Measurements from ENCODE around the gene PRKAG2.

Gene PRKAG2

DNA sequence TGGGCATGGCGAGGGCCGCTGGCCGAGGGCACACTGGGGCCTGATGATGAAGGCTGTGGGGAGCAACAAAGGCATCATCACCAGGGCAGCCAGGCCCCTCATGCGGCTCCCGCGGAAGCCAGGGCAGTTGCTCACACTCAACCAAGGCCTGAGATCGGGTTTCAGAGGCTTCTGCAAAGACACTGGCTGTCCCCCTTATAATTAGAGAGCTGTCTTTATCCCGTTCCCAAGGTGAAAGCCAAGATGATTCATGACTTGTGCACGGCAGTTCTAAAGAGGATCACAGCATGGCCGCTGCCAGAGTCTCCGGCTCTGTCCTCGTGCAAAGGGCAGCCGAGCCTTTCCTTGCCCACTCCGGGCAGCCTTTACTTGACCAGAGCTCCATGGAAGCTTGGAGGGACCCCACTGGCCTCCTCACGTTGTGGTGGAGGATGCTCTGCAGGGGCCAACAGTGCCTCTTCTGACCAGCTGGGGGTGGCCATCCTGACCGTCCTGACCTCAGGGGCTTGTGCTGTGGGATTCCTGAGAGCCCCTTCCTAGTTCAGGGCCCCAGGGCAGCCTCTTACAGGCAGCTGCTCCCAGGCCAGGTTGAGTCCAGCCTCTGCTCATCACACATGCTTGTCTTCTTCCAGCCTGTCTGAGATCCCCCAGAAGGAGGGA is 82.3 kb downstream of the PRKAG2 start:
- no peak overlapping the region for H3K4me3 ChIP-seq (replicated peaks in 1 of 2; ENCODE audit: low read depth in 2 of 2, low read length in 2 of 2)
- TF ChIP-seq, protein P1, sequence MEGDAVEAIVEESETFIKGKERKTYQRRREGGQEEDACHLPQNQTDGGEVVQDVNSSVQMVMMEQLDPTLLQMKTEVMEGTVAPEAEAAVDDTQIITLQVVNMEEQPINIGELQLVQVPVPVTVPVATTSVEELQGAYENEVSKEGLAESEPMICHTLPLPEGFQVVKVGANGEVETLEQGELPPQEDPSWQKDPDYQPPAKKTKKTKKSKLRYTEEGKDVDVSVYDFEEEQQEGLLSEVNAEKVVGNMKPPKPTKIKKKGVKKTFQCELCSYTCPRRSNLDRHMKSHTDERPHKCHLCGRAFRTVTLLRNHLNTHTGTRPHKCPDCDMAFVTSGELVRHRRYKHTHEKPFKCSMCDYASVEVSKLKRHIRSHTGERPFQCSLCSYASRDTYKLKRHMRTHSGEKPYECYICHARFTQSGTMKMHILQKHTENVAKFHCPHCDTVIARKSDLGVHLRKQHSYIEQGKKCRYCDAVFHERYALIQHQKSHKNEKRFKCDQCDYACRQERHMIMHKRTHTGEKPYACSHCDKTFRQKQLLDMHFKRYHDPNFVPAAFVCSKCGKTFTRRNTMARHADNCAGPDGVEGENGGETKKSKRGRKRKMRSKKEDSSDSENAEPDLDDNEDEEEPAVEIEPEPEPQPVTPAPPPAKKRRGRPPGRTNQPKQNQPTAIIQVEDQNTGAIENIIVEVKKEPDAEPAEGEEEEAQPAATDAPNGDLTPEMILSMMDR (IDR thresholded peaks at IDR 0.05; ENCODE audit: low read depth, low read length) = no peak
- DNase-seq (ENCODE audit: low read depth in 2 of 2) = no peak

DNA sequence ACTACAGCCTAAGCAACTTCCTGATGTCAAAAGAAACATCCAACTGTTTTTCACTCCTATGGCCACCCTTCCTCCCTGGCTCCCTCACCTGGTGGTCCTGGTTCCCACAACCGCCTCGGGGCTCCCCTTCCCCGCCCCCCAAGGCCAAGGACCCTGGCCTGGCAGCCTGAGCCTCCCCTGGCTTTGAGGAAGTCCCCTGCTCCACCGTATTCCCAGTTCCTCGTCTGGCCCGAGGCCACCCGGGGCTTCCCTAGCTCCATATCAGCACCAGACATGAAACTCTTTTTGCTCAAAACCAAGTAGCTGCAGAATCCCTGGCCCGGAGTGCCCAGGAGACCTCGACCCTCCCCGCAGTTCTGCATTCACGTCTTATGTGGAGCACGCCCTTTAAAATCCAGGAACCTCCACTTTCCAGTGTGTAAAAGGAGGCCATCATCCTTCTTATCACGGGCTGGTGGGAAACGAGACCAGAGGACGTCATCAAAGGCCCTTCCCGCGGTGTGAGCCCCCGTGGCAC is 82.9 kb downstream of the PRKAG2 start:
- TF ChIP-seq, protein P1 (IDR thresholded peaks at IDR 0.05; ENCODE audit: low read depth, low read length) = no peak
- DNase-seq (ENCODE audit: low read depth in 2 of 2) = no peak

DNA sequence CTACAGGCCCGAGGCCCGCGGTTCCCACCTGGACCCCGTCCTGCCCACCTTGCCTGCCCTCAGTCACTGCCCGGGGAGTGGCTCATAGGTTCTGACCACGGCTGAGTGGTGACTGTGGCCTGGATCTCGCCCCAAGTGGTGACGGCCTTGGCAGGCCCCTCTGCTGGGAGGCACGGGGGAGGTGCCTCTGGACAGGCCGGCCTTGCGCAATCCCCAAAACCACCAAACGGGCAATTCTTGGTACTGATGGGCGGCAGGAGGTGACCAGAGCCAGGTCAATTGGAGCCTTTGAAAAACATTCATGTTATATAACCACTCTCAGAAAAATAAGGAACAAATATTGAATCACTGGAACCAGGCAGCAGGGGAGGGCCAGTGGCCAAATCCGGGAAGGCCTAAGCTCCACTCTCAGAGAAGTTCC is 83.4 kb downstream of the PRKAG2 start:
- H3K4me3 ChIP-seq (replicated peaks in 1 of 2; ENCODE audit: low read depth in 2 of 2, low read length in 2 of 2) = no peak overlapping the region
- TF ChIP-seq, protein P1 (IDR thresholded peaks at IDR 0.05; ENCODE audit: low read depth, low read length) = no peak
- DNase-seq (ENCODE audit: low read depth in 2 of 2) = peak; percentile 16 to 18

More for the DNA sequence above, 82.9 kb downstream of the PRKAG2 start:
- H3K4me3 ChIP-seq (replicated peaks in 1 of 2; ENCODE audit: low read depth in 2 of 2, low read length in 2 of 2) = no peak overlapping the region

DNA sequence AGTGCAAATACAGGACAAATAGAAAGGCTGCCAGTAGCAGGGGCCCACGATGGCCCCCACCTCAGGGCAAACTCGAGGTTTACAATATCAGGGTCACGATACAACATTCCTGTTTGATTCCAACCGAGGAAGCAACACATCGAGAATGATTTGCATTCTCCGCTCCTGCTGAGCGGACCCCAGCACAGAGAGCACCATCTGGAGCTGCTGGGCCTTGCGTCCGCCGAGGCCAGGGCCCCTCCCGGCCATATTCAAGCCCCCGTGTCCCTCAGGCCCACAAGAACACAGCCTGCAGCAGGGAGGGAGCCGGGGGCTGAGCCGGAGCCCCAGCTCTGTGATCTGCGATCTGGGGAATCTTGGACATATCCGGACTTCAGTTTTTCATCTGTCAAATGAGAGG is 84.3 kb downstream of the PRKAG2 start:
- DNase-seq (ENCODE audit: low read depth in 2 of 2) = no peak

DNA sequence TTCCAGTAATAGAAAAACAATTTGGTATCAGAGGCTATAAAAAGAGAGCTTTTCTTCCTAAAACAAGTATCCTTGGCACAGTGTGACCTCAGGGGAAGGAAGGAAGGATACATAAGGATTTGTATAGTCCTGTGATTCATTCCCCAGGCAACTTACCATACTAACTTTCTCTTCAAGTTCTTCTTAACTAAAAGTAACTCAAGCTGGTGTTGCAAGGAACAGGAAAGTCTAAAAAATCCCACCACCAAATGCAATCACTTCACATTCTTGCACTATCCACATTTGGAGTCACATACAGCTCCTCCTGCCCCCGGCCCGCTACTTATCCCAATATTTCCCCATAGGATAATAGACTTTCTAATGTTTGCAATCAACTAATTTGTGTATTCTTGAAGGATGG is 84.8 kb downstream of the PRKAG2 start:
- H3K4me3 ChIP-seq (replicated peaks in 1 of 2; ENCODE audit: low read depth in 2 of 2, low read length in 2 of 2) = no peak overlapping the region
- TF ChIP-seq, protein P1 (IDR thresholded peaks at IDR 0.05; ENCODE audit: low read depth, low read length) = no peak
- DNase-seq (ENCODE audit: low read depth in 2 of 2) = no peak

More for the DNA sequence above, 84.3 kb downstream of the PRKAG2 start:
- H3K4me3 ChIP-seq (replicated peaks in 1 of 2; ENCODE audit: low read depth in 2 of 2, low read length in 2 of 2) = no peak overlapping the region
- TF ChIP-seq, protein P1 (IDR thresholded peaks at IDR 0.05; ENCODE audit: low read depth, low read length) = no peak

DNA sequence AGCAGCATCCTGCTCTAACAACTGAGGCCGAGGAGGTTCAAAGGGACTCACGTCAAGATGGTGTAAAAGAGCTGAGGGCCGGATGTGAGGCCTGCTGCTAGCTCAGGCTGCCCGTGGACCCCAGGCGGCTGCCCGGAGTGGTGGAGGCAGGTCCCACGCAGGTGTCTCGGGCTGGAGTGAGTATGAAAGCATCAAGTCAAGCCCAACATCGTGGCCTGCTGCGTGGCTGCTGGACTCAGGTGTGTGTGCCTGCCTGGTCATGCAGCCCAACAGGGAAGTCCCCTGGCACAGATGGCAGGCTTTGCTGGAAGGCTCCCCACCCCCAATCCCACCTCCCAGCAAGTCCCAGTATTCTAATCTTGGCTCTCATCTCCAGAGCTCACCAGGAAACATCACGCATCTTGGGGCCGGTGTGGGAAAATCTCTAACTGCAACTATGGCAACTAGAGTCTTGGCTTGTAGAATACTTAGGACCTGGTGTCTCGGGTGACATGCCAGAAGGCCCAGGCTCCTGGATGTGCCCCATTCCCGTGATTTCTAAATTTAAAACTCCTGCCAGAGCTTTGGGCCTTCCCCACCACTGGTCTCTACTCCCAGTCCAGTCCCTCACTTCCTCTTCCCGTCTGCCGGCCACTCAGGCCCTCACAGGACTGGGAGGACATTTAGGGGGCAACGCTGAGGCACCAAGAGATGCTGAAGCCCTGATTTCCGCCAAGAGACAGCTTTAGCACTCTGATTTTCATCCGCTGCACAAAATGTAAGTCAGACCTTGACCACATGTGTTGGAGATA is 85.9 kb downstream of the PRKAG2 start:
- no peak overlapping the region for H3K4me3 ChIP-seq (replicated peaks in 1 of 2; ENCODE audit: low read depth in 2 of 2, low read length in 2 of 2)
- TF ChIP-seq, protein P1 (IDR thresholded peaks at IDR 0.05; ENCODE audit: low read depth, low read length) = no peak
- DNase-seq (ENCODE audit: low read depth in 2 of 2) = no peak
